MM.1S (cell line): Measurements from ENCODE around the gene TRMT1.

ENCODE experiments used
- CTCF ChIP-seq: fragments of 300-600 bp; sonication (generic); IDR thresholded peaks from 2 replicates; pipeline ENCODE4 v1.5.1; 2016; ENCODE audit warnings: antibody characterized with exemption, low read length, mixed read lengths
- EZH2phosphoT487 ChIP-seq: fragments of 300-600 bp; sonication (generic); IDR thresholded peaks from 2 replicates; pipeline ENCODE4 v1.6.1; 2018; ENCODE audit warnings: antibody characterized with exemption, low read length

DNA sequence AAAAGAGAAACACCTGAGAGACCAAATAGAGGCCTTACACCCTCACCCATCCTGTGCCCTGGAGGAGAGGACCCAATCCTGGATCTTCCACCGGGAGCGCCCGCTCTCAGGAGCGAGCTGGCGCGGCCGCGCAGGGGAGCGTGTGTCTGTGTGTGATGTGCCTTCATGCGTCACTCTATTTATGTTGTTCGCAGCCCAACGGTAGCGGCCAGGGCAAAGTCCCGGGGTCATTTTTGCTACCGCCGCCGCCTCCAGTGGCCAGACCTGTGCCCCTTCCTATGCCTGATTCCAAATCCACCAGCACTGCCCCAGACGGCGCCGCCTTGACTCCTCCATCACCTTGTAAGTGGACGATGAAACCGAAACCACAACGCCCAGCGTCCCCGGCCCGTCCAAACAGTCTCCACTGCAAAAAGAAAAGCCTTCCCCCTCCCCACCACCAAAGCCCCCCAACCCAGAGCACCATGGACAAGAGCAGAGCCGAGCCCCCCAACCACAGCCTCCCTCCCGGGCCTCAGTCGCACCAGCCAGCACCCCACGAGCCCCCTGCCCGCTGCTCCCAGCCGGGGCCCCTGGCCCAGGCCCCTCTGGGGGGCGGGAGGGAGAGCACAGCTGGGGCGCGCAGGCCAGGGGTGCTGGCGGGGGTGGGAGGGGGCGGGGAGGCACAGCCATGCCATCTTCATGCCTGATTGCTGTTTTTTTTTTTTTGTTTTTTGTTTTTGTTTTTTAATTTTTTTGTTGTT lies 28.6 kb downstream of the TRMT1 start:
- no peak for TF ChIP-seq CTCF
- no peak for TF ChIP-seq EZH2phosphoT487
